IPS-NIHi7 (cell line): Measurements from ENCODE around the gene CPNE8.

Experiments
- DNase-seq: peaks from one replicate; pipeline ENCODE4 v3.0.0; 2012; ENCODE audit warnings: mixed read lengths; ENCODE audit errors: extremely low spot score

The CPNE8 gene

DNA sequence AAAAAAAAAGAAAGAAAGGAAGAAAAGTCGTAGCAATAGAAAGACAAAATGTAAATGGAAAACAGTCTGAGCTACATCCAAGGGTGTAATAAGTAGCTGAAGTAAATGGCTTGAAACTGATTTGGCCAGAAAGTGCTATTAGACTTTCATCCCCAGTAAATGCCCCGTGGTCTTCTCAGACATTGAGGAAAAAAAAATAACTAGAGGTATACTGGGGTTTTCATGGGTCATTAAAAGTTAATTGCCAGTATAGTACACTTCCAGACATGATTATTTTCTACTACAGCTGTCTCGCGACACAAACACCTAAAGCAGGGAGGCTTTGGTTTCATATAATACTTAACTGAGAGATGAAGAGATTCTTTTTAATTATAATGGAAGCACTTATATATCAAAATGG is 271.9 kb downstream of the CPNE8 start:
- DNase-seq, result no peak

GRCh38 chr12:38629064-38629463 is 276.3 kb downstream of the CPNE8 start:
- DNase-seq, result no peak

- no peak for DNase-seq
These were observed 277.1 kb downstream of the CPNE8 start for GRCh38 chr12:38628288-38628687.

DNA sequence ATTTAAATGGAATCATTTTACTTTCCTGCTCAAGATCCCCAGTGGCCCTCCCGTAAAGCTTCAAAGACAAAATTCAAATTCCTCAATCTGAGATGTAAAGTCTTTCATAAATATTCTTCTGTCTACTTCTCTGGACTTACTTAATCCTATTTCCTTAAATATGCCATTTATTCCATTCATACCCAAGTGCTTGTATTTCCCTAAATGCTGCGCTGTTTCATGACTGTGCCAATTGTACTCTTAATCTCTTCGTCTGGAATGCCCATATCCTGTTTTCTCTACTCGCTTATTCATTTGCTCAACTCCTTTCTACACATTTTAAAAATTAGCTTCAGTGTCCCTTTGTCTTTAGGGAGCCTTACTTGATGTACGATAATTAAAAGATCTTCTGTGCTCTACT is 280.1 kb downstream of the CPNE8 start:
- no peak for DNase-seq

GRCh38 chr12:38614171-38614570 is 291.2 kb downstream of the CPNE8 start:
- DNase-seq, result no peak

GRCh38 chr12:38610808-38611350 is 294.5 kb downstream of the CPNE8 start:
- no peak for DNase-seq

GRCh38 chr12:38607295-38607694 is 298.1 kb downstream of the CPNE8 start:
- DNase-seq, result no peak
